GM23338 (cell line): Measurements from ENCODE around the gene GPC6. TPM values are rescaled to one million over a fixed set of nuclear protein-coding genes. Genes with fewer than 3 reads are reported as not detected.
A peak's percentile ranks its signal among the peaks of the same experiment; 100 is the strongest.

Experiments
- ATAC-seq: fragments of 200-7000 bp; cut with Tn5 transposase; 3 replicates; pipeline ENCODE4 v1.9.1; 2020
- DNase-seq: peaks from one replicate; pipeline ENCODE4 v3.0.0-alpha.2; 2015; ENCODE audit warnings: low spot score
- H2AFZ ChIP-seq: fragments of 200-600 bp; sonication (generic); 2 replicates; pipeline ENCODE4 v1.8.0; 2016; ENCODE audit warnings: antibody characterized with exemption, mild to moderate bottlenecking, moderate library complexity
- H3F3A ChIP-seq: fragments of 200-600 bp; sonication (generic); replicated peaks from 2 replicates; pipeline ENCODE4 v1.8.0; 2017; ENCODE audit warnings: antibody characterized with exemption, mixed run types, low read depth
- H3K27ac ChIP-seq: fragments of 200-600 bp; sonication (generic); 2 replicates; pipeline ENCODE4 v1.6.1; 2016; ENCODE audit warnings: low read depth
- H3K27me3 ChIP-seq: fragments of 200-600 bp; sonication (generic); 2 replicates; pipeline ENCODE4 v1.8.0; 2016; ENCODE audit warnings: mild to moderate bottlenecking, mixed run types, moderate library complexity; ENCODE audit not compliant: insufficient read depth
- H3K36me3 ChIP-seq: fragments of 200-600 bp; sonication (generic); 2 replicates; pipeline ENCODE4 v1.8.0; 2016; ENCODE audit warnings: mild to moderate bottlenecking; ENCODE audit not compliant: insufficient read depth
- H3K4me1 ChIP-seq: fragments of 200-600 bp; sonication (generic); 2 replicates; pipeline ENCODE4 v1.8.0; 2016; ENCODE audit warnings: mild to moderate bottlenecking, moderate library complexity; ENCODE audit not compliant: insufficient read depth
- H3K4me2 ChIP-seq: fragments of 200-600 bp; sonication (generic); 2 replicates; pipeline ENCODE4 v1.7.1; 2017; ENCODE audit warnings: mixed run types
- H3K4me3 ChIP-seq: fragments of 200-600 bp; sonication (generic); 2 replicates; pipeline ENCODE4 v1.6.1; 2016; ENCODE audit warnings: mixed run types
- H3K79me2 ChIP-seq: fragments of 200-600 bp; sonication (generic); replicated peaks from 2 replicates; pipeline ENCODE4 v1.8.0; 2017; ENCODE audit warnings: mild to moderate bottlenecking; ENCODE audit not compliant: insufficient read depth
- H3K9me2 ChIP-seq: fragments of 200-600 bp; sonication (generic); 2 replicates; pipeline ENCODE4 v1.8.0; 2017; ENCODE audit not compliant: insufficient read depth
- H4K20me1 ChIP-seq: fragments of 200-600 bp; sonication (generic); replicated peaks from 2 replicates; pipeline ENCODE4 v1.8.0; 2017; ENCODE audit warnings: mild to moderate bottlenecking; ENCODE audit not compliant: insufficient read depth
- H3K27ac Mint-ChIP-seq: 2 replicates; pipeline ENCODE4 v1.8.0; 2020; ENCODE audit warnings: inconsistent platforms, mild to moderate bottlenecking, moderate library complexity, mixed read lengths
- H3K27me3 Mint-ChIP-seq: 3 replicates; pipeline ENCODE4 v1.8.0; 2022; ENCODE audit warnings: low read depth, mild to moderate bottlenecking, moderate library complexity, mixed read lengths, inconsistent platforms; ENCODE audit not compliant: insufficient read depth, poor library complexity
- H3K36me3 Mint-ChIP-seq: 3 replicates; pipeline ENCODE4 v1.8.0; 2021; ENCODE audit warnings: low read depth, mild to moderate bottlenecking, inconsistent platforms, moderate library complexity, mixed read lengths
- H3K4me1 Mint-ChIP-seq: 3 replicates; pipeline ENCODE4 v1.8.0; 2020; ENCODE audit warnings: mild to moderate bottlenecking, inconsistent platforms, mixed read lengths
- H3K4me3 Mint-ChIP-seq: 3 replicates; pipeline ENCODE4 v1.8.0; 2021; ENCODE audit warnings: moderate library complexity, mild to moderate bottlenecking, inconsistent platforms, mixed read lengths
- H3K9me3 Mint-ChIP-seq: 3 replicates; pipeline ENCODE4 v1.8.0; 2020; ENCODE audit warnings: moderate library complexity, mild to moderate bottlenecking, inconsistent platforms, mixed read lengths
- CREB1 ChIP-seq: fragments of 250-450 bp; sonication (Bioruptor Pico); IDR thresholded peaks from 2 replicates; pipeline ENCODE4 v1.5.0; 2020; ENCODE audit warnings: low read depth, mild to moderate bottlenecking, moderate library complexity
- CTCF ChIP-seq, 2 experiments: fragments of 200-600 bp in 1 of 2; sonication (generic) in 1 of 2; conservative IDR thresholded peaks; 2 replicates each; pipeline versions ENCODE4 v1.5.1 to v1.6.1; 2016 to 2017; ENCODE audit warnings: antibody characterized with exemption in 2 of 2, low read depth in 2 of 2, mild to moderate bottlenecking in 2 of 2, moderate library complexity in 1 of 2
- ETS1 ChIP-seq: IDR thresholded peaks from 2 replicates; pipeline ENCODE4 v1.6.1; 2016; ENCODE audit warnings: antibody characterized with exemption
- EZH2 ChIP-seq: fragments of 200-600 bp; sonication (generic); IDR thresholded peaks from one replicate; pipeline ENCODE4 v1.8.0; 2017; ENCODE audit warnings: antibody characterized with exemption, mild to moderate bottlenecking, low read depth; ENCODE audit not compliant: unreplicated experiment
- EZH2phosphoT487 ChIP-seq: fragments of 200-600 bp; sonication (generic); IDR thresholded peaks from one replicate; pipeline ENCODE4 v1.8.1; 2018; ENCODE audit warnings: antibody characterized with exemption; ENCODE audit not compliant: unreplicated experiment
- JUNB ChIP-seq: IDR thresholded peaks from one replicate; pipeline ENCODE4 v1.6.1; 2016; ENCODE audit warnings: antibody characterized with exemption; ENCODE audit not compliant: unreplicated experiment
- NANOG ChIP-seq: IDR thresholded peaks from 2 replicates; pipeline ENCODE4 v1.6.1; 2016; ENCODE audit warnings: antibody characterized with exemption, borderline replicate concordance
- POLR2AphosphoS5 ChIP-seq: IDR thresholded peaks from 2 replicates; pipeline ENCODE4 v1.6.1; 2016; ENCODE audit warnings: antibody characterized with exemption, low read depth
- REST ChIP-seq: IDR thresholded peaks from one replicate; pipeline ENCODE4 v1.6.1; 2018; ENCODE audit warnings: antibody characterized with exemption; ENCODE audit not compliant: unreplicated experiment
- STAT1 ChIP-seq: IDR thresholded peaks from one replicate; pipeline ENCODE4 v1.6.1; 2016; ENCODE audit warnings: antibody characterized with exemption; ENCODE audit not compliant: unreplicated experiment
- ZNF114 ChIP-seq: fragments of 250-450 bp; sonication (Bioruptor Pico); IDR thresholded peaks from 2 replicates; pipeline ENCODE4 v1.5.0; 2020; ENCODE audit warnings: mild to moderate bottlenecking, moderate library complexity
- ZNF331 ChIP-seq: fragments of 250-450 bp; sonication (Bioruptor Pico); IDR thresholded peaks from 2 replicates; pipeline ENCODE4 v1.5.0; 2020; ENCODE audit warnings: low read depth, mild to moderate bottlenecking, moderate library complexity
- ZNF462 ChIP-seq: fragments of 250-450 bp; sonication (Bioruptor Pico); IDR thresholded peaks from 2 replicates; pipeline ENCODE4 v1.5.0; 2020; ENCODE audit warnings: mild to moderate bottlenecking, moderate library complexity
- polyA plus RNA-seq: library from polyadenylated mRNA; unstranded; fragments of >200 nt; fragmentation: Nextera tagmentation; extraction: Ambion mirVana; gene quantifications from 2 replicates; pipeline ENCODE4 v1.2.1, GENCODE V29; 2016
- total RNA-seq: library from RNA; depleted of rRNA; stranded (reverse); fragments of >200 nt; shearing (Covaris generic); gene quantifications from 2 replicates; pipeline ENCODE4 v1.2.3, GENCODE V29; 2014

The GPC6 gene
- total and polyA plus RNA-seq, 2 experiments from 2014 or later = 6.4 to 28.6 TPM

- Mint-ChIP-seq H3K27ac (no peak overlapping the region), H3K36me3 (no peaks in the 10 kb centered on the region)
These were observed 79.3 kb downstream of the GPC6 start for GRCh38 chr13:93305886-93306285.

More at GRCh38 chr13:93305886-93306285, 79.3 kb downstream of the GPC6 start:
- Histone ChIP-seq H3K4me3 (no peak overlapping the region), H3K27ac (0 out of 2 replicates have a peak overlapping the region, but pooled peaks have one; percentile 39), H3K4me2 (no peak overlapping the region), H3K79me2 (peaks cover 22% of the 10 kb centered on the region), H2AFZ (no peak overlapping the region), H3K4me1 (peaks cover 16% of the 10 kb centered on the region; the same call in 1 of the 2 replicates), H3K27me3 (no peaks in the 10 kb centered on the region), H3F3A (no peaks in the 10 kb centered on the region), H4K20me1 (no peaks in the 10 kb centered on the region), H3K9me2 (peaks cover 7% of the 10 kb centered on the region; the same call in 1 of the 2 replicates), H3K36me3 (no peaks in the 10 kb centered on the region)
- no peak for TF ChIP-seq ETS1
- TF ChIP-seq NANOG = no peak
- TF ChIP-seq JUNB = no peak
- TF ChIP-seq ZNF114 (CRISPR knock-in tag) = no peak
- TF ChIP-seq ZNF331 (CRISPR knock-in tag) = no peak
- TF ChIP-seq ZNF462 = no peak
- TF ChIP-seq STAT1 = no peak
- TF ChIP-seq CREB1 (CRISPR knock-in tag) = no peak
- TF ChIP-seq EZH2phosphoT487 = no peak
- no peak for TF ChIP-seq CTCF (conservative IDR thresholded peaks at IDR 0.05; ENCODE audit: low read depth in 2 of 2)
- TF ChIP-seq EZH2 = no peak
- no peak for TF ChIP-seq REST
- TF ChIP-seq POLR2AphosphoS5 = no peak
- Mint-ChIP-seq H3K4me3 (no peak overlapping the region), H3K9me3 (no peaks in the 10 kb centered on the region), H3K27me3 (no peaks in the 10 kb centered on the region), H3K4me1 (peaks cover 26% of the 10 kb centered on the region)
- DNase-seq (no peak), ATAC-seq (no peak)
